GM12874 (cell line): ENCODE results near the gene CDK1.

Experiments
- CTCF ChIP-seq: IDR thresholded peaks from 2 replicates; pipeline ENCODE4 v1.5.1; 2011; ENCODE audit warnings: low read depth, mild to moderate bottlenecking, control low read depth, low read length, moderate library complexity; ENCODE audit not compliant: insufficient read depth

CDK1 gene

GRCh38 chr10:60823324-60823723 is 45.0 kb downstream of the CDK1 start:
- TF ChIP-seq CTCF = no peak

- no peak for TF ChIP-seq CTCF
Measured at GRCh38 chr10:60825520-60825919, 47.2 kb downstream of the CDK1 start.

- TF ChIP-seq CTCF = no peak
Measured at GRCh38 chr10:60827791-60828488, 49.7 kb downstream of the CDK1 start.

- TF ChIP-seq CTCF = no peak
Measured at GRCh38 chr10:60828489-60828852, 50.2 kb downstream of the CDK1 start.

GRCh38 chr10:60834401-60834800 is 56.1 kb downstream of the CDK1 start:
- no peak for TF ChIP-seq CTCF

- no peak for TF ChIP-seq CTCF
Measured at GRCh38 chr10:60835049-60835448, 56.8 kb downstream of the CDK1 start.

- TF ChIP-seq CTCF = no peak
Measured at GRCh38 chr10:60842694-60843093, 64.4 kb downstream of the CDK1 start.
